ENCODE data around the gene ROBO2.

Gene ROBO2

GRCh38 chr3:77667901-77668300 lies 628.0 kb downstream of the ROBO2 start:
- Histone ChIP-seq H3K9me3 (ENCODE audit: low read length) (no peaks in the 10 kb centered on the region), H3K27me3 (ENCODE audit: insufficient read depth, low read length) (no peaks in the 10 kb centered on the region), H3K27ac (ENCODE audit: low read depth, low read length, poor library complexity, severe bottlenecking) (no peak overlapping the region), H3F3A (ENCODE audit: insufficient read depth, low read length) (no peaks in the 10 kb centered on the region), H3K9ac (ENCODE audit: low read length) (no peak overlapping the region), H3K36me3 (ENCODE audit: insufficient read depth, low read length) (no peaks in the 10 kb centered on the region), H2AFZ (ENCODE audit: low read length) (no peak overlapping the region), H4K20me1 (ENCODE audit: insufficient read depth, low read length) (no peaks in the 10 kb centered on the region), H3K4me3 (ENCODE audit: low read depth, low read length, poor library complexity, severe bottlenecking) (no peak overlapping the region), H3K4me1 (ENCODE audit: insufficient read depth, low read length, severe bottlenecking) (no peaks in the 10 kb centered on the region), H3K9me2 (ENCODE audit: low read depth, low read length) (no peaks in the 10 kb centered on the region), H3K79me2 (ENCODE audit: insufficient read depth, low read length) (no peaks in the 10 kb centered on the region), H3K4me2 (ENCODE audit: low read length) (no peak overlapping the region)
- TF ChIP-seq CTCF (IDR thresholded peaks at IDR 0.05; ENCODE audit: low read length) (no peak), EZH2 (IDR thresholded peaks at IDR 0.05; ENCODE audit: borderline replicate concordance, low read length) (no peak)

GRCh38 chr3:77668376-77668775 lies 628.5 kb downstream of the ROBO2 start:
- H3K9ac ChIP-seq (ENCODE audit: low read length): no peak overlapping the region
- H3K27ac ChIP-seq (ENCODE audit: low read depth, low read length, poor library complexity, severe bottlenecking): no peak overlapping the region
- no peaks in the 10 kb centered on the region for H3K36me3 ChIP-seq (ENCODE audit: insufficient read depth, low read length)
- TF ChIP-seq EZH2 (IDR thresholded peaks at IDR 0.05; ENCODE audit: borderline replicate concordance, low read length) (no peak), CTCF (IDR thresholded peaks at IDR 0.05; ENCODE audit: low read length) (no peak)
- H4K20me1 ChIP-seq (ENCODE audit: insufficient read depth, low read length): no peaks in the 10 kb centered on the region
- H3K4me3 ChIP-seq (ENCODE audit: low read depth, low read length, poor library complexity, severe bottlenecking): no peak overlapping the region
- H3F3A ChIP-seq (ENCODE audit: insufficient read depth, low read length): no peaks in the 10 kb centered on the region
- no peaks in the 10 kb centered on the region for H3K9me3 ChIP-seq (ENCODE audit: low read length)
- no peaks in the 10 kb centered on the region for H3K27me3 ChIP-seq (ENCODE audit: insufficient read depth, low read length)
- no peak overlapping the region for H2AFZ ChIP-seq (ENCODE audit: low read length)
- H3K4me1 ChIP-seq (ENCODE audit: insufficient read depth, low read length, severe bottlenecking): no peaks in the 10 kb centered on the region
- no peak overlapping the region for H3K4me2 ChIP-seq (ENCODE audit: low read length)
- H3K9me2 ChIP-seq (ENCODE audit: low read depth, low read length): no peaks in the 10 kb centered on the region
- H3K79me2 ChIP-seq (ENCODE audit: insufficient read depth, low read length): no peaks in the 10 kb centered on the region

- Histone ChIP-seq H3K79me2 (ENCODE audit: insufficient read depth, low read length) (no peaks in the 10 kb centered on the region), H3K9me3 (ENCODE audit: low read length) (no peaks in the 10 kb centered on the region), H3K27me3 (ENCODE audit: insufficient read depth, low read length) (no peaks in the 10 kb centered on the region), H3K36me3 (ENCODE audit: insufficient read depth, low read length) (no peaks in the 10 kb centered on the region), H3K27ac (ENCODE audit: low read depth, low read length, poor library complexity, severe bottlenecking) (no peak overlapping the region), H3K4me3 (ENCODE audit: low read depth, low read length, poor library complexity, severe bottlenecking) (no peak overlapping the region), H3F3A (ENCODE audit: insufficient read depth, low read length) (no peaks in the 10 kb centered on the region), H2AFZ (ENCODE audit: low read length) (no peak overlapping the region), H3K9me2 (ENCODE audit: low read depth, low read length) (no peaks in the 10 kb centered on the region), H3K4me2 (ENCODE audit: low read length) (no peak overlapping the region), H4K20me1 (ENCODE audit: insufficient read depth, low read length) (no peaks in the 10 kb centered on the region), H3K9ac (ENCODE audit: low read length) (no peak overlapping the region), H3K4me1 (ENCODE audit: insufficient read depth, low read length, severe bottlenecking) (no peaks in the 10 kb centered on the region)
- TF ChIP-seq EZH2 (IDR thresholded peaks at IDR 0.05; ENCODE audit: borderline replicate concordance, low read length) (no peak), CTCF (IDR thresholded peaks at IDR 0.05; ENCODE audit: low read length) (no peak)
These were observed 632.1 kb downstream of the ROBO2 start for GRCh38 chr3:77672016-77672415.
